ENCODE results near the gene PPP2R1A.

DNA sequence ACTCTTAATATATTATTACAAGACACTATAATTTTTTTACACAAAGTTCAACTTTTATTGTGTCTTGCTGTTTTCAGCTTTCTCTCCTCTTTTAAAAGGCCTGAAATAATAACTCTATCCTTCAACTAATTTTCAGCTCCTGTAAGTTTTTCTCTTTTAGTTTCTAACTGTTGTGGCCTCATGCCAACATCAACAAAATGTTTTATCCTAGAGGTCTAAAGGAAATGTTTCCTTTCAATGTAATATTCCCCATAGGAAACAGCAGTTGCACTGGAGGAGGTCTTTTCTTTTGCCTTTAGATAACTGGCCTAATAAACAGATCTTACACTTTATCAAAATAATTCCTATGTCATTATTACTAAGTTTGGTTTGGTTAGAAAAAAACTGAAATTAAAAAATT is 41.6 kb upstream of the PPP2R1A start:
- TF ChIP-seq POLR2A (IDR thresholded peaks at IDR 0.05) (no peak), POLR2AphosphoS5 (IDR thresholded peaks at IDR 0.05) (no peak)
- TF ChIP-seq, protein P1, sequence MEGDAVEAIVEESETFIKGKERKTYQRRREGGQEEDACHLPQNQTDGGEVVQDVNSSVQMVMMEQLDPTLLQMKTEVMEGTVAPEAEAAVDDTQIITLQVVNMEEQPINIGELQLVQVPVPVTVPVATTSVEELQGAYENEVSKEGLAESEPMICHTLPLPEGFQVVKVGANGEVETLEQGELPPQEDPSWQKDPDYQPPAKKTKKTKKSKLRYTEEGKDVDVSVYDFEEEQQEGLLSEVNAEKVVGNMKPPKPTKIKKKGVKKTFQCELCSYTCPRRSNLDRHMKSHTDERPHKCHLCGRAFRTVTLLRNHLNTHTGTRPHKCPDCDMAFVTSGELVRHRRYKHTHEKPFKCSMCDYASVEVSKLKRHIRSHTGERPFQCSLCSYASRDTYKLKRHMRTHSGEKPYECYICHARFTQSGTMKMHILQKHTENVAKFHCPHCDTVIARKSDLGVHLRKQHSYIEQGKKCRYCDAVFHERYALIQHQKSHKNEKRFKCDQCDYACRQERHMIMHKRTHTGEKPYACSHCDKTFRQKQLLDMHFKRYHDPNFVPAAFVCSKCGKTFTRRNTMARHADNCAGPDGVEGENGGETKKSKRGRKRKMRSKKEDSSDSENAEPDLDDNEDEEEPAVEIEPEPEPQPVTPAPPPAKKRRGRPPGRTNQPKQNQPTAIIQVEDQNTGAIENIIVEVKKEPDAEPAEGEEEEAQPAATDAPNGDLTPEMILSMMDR (IDR thresholded peaks at IDR 0.05), result no peak
